ENCODE results near the gene PER3. TPM values are rescaled to one million over a fixed set of nuclear protein-coding genes. Genes with fewer than 3 reads are reported as not detected.
A peak's percentile ranks its signal among the peaks of the same experiment; 100 is the strongest.

Gene PER3
- total RNA-seq, 2 experiments from 2014 or later = 2.9 to 3.1 TPM

DNA sequence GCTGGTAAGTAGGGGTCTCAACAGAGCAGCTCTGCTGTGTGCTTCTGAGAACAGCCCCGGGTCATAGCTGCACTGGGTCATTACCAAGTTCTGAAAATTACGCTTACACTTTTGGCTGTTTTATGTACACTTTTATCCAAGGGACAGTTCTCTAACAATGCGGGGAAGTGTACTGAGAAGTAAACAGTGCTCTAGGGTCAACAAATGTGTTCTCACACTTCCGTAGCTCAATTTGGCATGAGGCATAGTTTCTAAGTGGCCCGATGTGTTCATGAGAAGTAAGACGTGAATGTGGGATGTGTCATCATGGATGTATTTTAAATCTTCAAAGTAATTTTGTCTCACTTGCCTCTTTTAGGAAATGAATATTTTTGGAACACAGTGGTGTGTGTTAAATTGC, 23.8 kb upstream of the PER3 start:
- no peak overlapping the region for H3K27ac Mint-ChIP-seq
- DNase-seq = no peak
- no peaks in the 10 kb centered on the region for H3K4me1 Mint-ChIP-seq (ENCODE audit: low read depth)
- no peaks in the 10 kb centered on the region for H3K36me3 Mint-ChIP-seq (ENCODE audit: low read depth)
- no peaks in the 10 kb centered on the region for H3K9me3 Mint-ChIP-seq
- H3K4me3 Mint-ChIP-seq = no peak overlapping the region
- intact Hi-C loops (cut with micrococcal nuclease) = no loop called here
- H3K27me3 Mint-ChIP-seq (ENCODE audit: low read depth) = peaks cover 3% of the 10 kb centered on the region
- CTCF ChIA-PET = interaction anchor here (1.4 to 3.5 kb wide), 2 partner anchors 81 to 91 kb away, joined by 6 to 22 read pairs; no protein-coding TSS in a partner anchor

DNA sequence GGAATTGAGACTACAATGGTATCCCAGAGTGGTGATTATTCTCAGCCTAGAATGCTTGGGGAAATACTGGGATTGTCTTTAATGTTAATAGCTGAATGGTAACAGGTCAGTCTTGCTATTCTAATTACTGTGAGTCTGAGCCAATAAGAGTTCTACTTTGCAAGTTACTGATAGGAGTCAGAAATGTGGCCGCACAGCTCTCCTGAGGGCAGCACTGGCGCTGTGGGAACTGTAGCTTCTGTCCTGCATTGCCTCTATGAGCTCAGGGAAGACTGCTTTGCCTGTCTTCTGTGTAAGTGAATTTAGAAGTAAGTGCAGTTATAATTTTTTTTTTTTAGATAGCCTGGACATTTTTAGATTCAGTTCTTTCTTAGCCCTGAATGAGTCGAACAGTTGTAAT, 23.0 kb upstream of the PER3 start:
- intact Hi-C loops (cut with micrococcal nuclease) = no loop called here
- Mint-ChIP-seq H3K27ac (no peak overlapping the region), H3K4me1 (ENCODE audit: low read depth) (no peaks in the 10 kb centered on the region), H3K27me3 (ENCODE audit: low read depth) (peaks cover 4% of the 10 kb centered on the region), H3K9me3 (no peaks in the 10 kb centered on the region), H3K36me3 (ENCODE audit: low read depth) (no peaks in the 10 kb centered on the region), H3K4me3 (no peak overlapping the region)
- no peak for DNase-seq
- CTCF ChIA-PET = interaction anchor here (1.4 to 3.5 kb wide), 3 partner anchors 8 to 92 kb away, joined by 6 to 22 read pairs (median 9); no protein-coding TSS in a partner anchor

GRCh38 chr1:7767176-7767575, 16.9 kb upstream of the PER3 start:
- Mint-ChIP-seq H3K27ac (no peak overlapping the region), H3K36me3 (ENCODE audit: low read depth) (peaks cover under 1% of the 10 kb centered on the region), H3K27me3 (ENCODE audit: low read depth) (peaks cover 10% of the 10 kb centered on the region), H3K9me3 (no peaks in the 10 kb centered on the region), H3K4me3 (no peak overlapping the region), H3K4me1 (ENCODE audit: low read depth) (peaks cover 7% of the 10 kb centered on the region)
- intact Hi-C loops (cut with micrococcal nuclease) = no loop called here
- CTCF ChIA-PET = no interaction called here
- DNase-seq = no peak

DNA sequence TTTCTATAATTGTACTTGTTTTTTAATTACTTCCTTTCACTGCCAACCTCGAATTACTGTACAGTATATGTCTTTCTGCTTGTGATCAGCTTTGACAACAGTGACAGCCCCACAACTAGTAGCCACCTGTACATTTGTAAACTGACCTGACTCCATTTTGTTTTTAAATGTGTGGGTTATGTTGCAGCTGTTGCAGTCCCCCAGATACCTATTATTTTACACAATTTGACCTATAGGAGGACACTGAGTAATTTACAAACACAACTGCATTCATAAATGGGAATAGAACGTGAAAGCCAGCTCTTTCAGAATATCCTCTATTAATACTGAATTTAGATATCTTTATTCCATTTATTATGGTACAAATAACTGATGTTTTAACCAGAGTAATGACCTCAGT, 15.5 kb upstream of the PER3 start:
- peaks cover 5% of the 10 kb centered on the region for H3K36me3 Mint-ChIP-seq (ENCODE audit: low read depth)
- intact Hi-C loops (cut with micrococcal nuclease) = no loop called here
- DNase-seq = no peak
- CTCF ChIA-PET = interaction anchor here (1.0 to 1.6 kb wide), 2 partner anchors 16 to 101 kb away, joined by 3 to 8 read pairs; no protein-coding TSS in a partner anchor
- peaks cover 10% of the 10 kb centered on the region for H3K27me3 Mint-ChIP-seq (ENCODE audit: low read depth)
- H3K27ac Mint-ChIP-seq = no peak overlapping the region
- H3K4me1 Mint-ChIP-seq (ENCODE audit: low read depth) = peaks cover 20% of the 10 kb centered on the region
- H3K4me3 Mint-ChIP-seq = no peak overlapping the region
- no peaks in the 10 kb centered on the region for H3K9me3 Mint-ChIP-seq

GRCh38 chr1:7769673-7770412, 14.2 kb upstream of the PER3 start:
- Mint-ChIP-seq H3K27ac (no peak overlapping the region), H3K9me3 (no peaks in the 10 kb centered on the region), H3K36me3 (ENCODE audit: low read depth) (peaks cover 8% of the 10 kb centered on the region), H3K4me1 (ENCODE audit: low read depth) (peaks cover 29% of the 10 kb centered on the region), H3K4me3 (peak overlapping the region; percentile 5), H3K27me3 (ENCODE audit: low read depth) (peaks cover 10% of the 10 kb centered on the region)
- DNase-seq = no peak
- intact Hi-C loops (cut with micrococcal nuclease) = loop anchor here (10.0 kb wide), 1 partner anchor 985 kb away; the partner anchor contains the start of gene CAMTA1
- CTCF ChIA-PET = interaction anchor here (1.6 kb wide), 1 partner anchor 17 kb away, joined by 8 read pairs; no protein-coding TSS in a partner anchor

GRCh38 chr1:7770669-7770996, 13.5 kb upstream of the PER3 start:
- peak overlapping the region; percentile 83 for H3K4me3 Mint-ChIP-seq
- peaks cover 31% of the 10 kb centered on the region for H3K4me1 Mint-ChIP-seq (ENCODE audit: low read depth)
- peak; percentile 22 for DNase-seq
- peak overlapping the region; percentile 60 for H3K27ac Mint-ChIP-seq
- peaks cover 8% of the 10 kb centered on the region for H3K36me3 Mint-ChIP-seq (ENCODE audit: low read depth)
- intact Hi-C loops (cut with micrococcal nuclease) = loop anchor here (10.0 kb wide), 1 partner anchor 986 kb away; the partner anchor contains the start of gene CAMTA1
- H3K27me3 Mint-ChIP-seq (ENCODE audit: low read depth) = peaks cover 6% of the 10 kb centered on the region
- CTCF ChIA-PET = no interaction called here
- no peaks in the 10 kb centered on the region for H3K9me3 Mint-ChIP-seq

- peak within 1 kb of the TSS; percentile 60 for H3K27ac Mint-ChIP-seq
- H3K36me3 Mint-ChIP-seq (ENCODE audit: low read depth) = peaks cover 8% of the 10 kb centered on the region
- CTCF ChIA-PET = interaction anchor here (1.0 kb wide), 1 partner anchor 19 kb away, joined by 4 read pairs; no protein-coding TSS in a partner anchor
- intact Hi-C loops (cut with micrococcal nuclease) = loop anchor here (1.0 to 10.0 kb wide), 2 partner anchors 12 to 986 kb away; partner anchors contain the start of gene CAMTA1
- H3K4me3 Mint-ChIP-seq = peak within 1 kb of the TSS; percentile 83
- peaks cover 34% of the 10 kb centered on the region for H3K4me1 Mint-ChIP-seq (ENCODE audit: low read depth)
- DNase-seq = peak; percentile 89
- peaks cover 6% of the 10 kb centered on the region for H3K27me3 Mint-ChIP-seq (ENCODE audit: low read depth)
- no peaks in the 10 kb centered on the region for H3K9me3 Mint-ChIP-seq
These were observed 12.9 kb upstream of the PER3 start, which contains the start of gene VAMP3 for GRCh38 chr1:7770997-7771822. TSS of gene VAMP3 (plus strand) at chr1:7771296. CDS start at chr1:7771384, 88 bp downstream.

GRCh38 chr1:7771823-7772299, 12.2 kb upstream of the PER3 start:
- H3K27ac Mint-ChIP-seq = peak overlapping the region; percentile 39
- peaks cover 11% of the 10 kb centered on the region for H3K36me3 Mint-ChIP-seq (ENCODE audit: low read depth)
- intact Hi-C loops (cut with micrococcal nuclease) = loop anchor here (1.0 to 10.0 kb wide), 2 partner anchors 11 to 987 kb away; partner anchors contain the start of gene CAMTA1
- H3K4me3 Mint-ChIP-seq = peak overlapping the region; percentile 83
- H3K4me1 Mint-ChIP-seq (ENCODE audit: low read depth) = peaks cover 34% of the 10 kb centered on the region
- CTCF ChIA-PET = interaction anchor here (1.0 kb wide), 1 partner anchor 19 kb away, joined by 4 read pairs; no protein-coding TSS in a partner anchor
- H3K27me3 Mint-ChIP-seq (ENCODE audit: low read depth) = peaks cover 6% of the 10 kb centered on the region
- peak; percentile 10 for DNase-seq
- H3K9me3 Mint-ChIP-seq = no peaks in the 10 kb centered on the region

DNA sequence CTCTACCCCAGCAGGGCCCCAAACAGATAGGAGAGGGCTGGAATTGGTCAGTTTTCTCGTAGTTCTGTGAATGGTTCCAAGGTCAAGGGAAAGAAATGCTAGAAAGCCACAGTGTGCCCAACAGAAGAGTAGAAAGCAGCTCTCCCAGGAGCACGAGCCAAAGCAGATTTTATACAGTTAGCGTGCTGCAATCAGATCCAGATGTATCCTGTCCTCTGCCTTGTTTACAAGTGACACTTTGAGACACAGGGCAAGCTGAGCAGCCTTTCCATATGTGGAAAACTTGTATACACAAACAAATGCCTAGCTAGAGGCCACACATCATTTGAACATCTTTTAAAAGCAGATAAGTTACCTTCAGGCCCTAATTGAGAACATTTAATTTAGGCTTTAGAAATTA, 6.5 kb upstream of the PER3 start:
- CTCF ChIA-PET = no interaction called here
- H3K4me3 Mint-ChIP-seq = no peak overlapping the region
- no peak overlapping the region for H3K27ac Mint-ChIP-seq
- intact Hi-C loops (cut with micrococcal nuclease) = loop anchor here (10.0 kb wide), 1 partner anchor 993 kb away; the partner anchor contains the start of gene CAMTA1
- H3K4me1 Mint-ChIP-seq (ENCODE audit: low read depth) = peaks cover 36% of the 10 kb centered on the region
- H3K36me3 Mint-ChIP-seq (ENCODE audit: low read depth) = peaks cover 19% of the 10 kb centered on the region
- no peaks in the 10 kb centered on the region for H3K9me3 Mint-ChIP-seq
- no peak for DNase-seq
- H3K27me3 Mint-ChIP-seq (ENCODE audit: low read depth) = no peaks in the 10 kb centered on the region

DNA sequence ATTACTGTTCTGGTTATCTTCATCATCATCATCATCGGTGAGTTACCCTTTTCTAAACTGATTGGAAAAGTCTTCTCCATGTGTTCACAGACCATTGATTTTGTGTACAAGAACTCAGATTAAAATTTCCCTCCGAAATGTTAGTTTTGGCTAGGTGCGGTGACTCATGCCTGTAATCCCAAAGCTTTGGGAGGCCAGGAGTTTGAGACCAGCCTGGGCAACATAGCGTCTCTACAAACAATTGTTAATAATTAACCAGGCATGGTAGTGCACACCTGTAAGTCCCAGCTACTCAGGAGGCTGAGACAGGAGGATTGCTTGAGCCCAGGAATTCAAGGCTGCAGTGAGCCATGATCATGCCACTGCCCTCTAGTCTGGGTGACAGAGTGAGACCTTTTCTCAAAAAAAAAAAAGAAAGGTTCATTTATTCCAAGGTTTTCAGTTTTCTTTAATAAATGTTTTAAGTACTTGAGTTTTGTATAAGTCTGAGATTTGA, 5.9 kb upstream of the PER3 start:
- H3K27me3 Mint-ChIP-seq (ENCODE audit: low read depth) = no peaks in the 10 kb centered on the region
- H3K9me3 Mint-ChIP-seq = no peaks in the 10 kb centered on the region
- DNase-seq = no peak
- H3K36me3 Mint-ChIP-seq (ENCODE audit: low read depth) = peaks cover 19% of the 10 kb centered on the region
- H3K4me3 Mint-ChIP-seq = no peak overlapping the region
- intact Hi-C loops (cut with micrococcal nuclease) = loop anchor here (10.0 kb wide), 1 partner anchor 993 kb away; the partner anchor contains the start of gene CAMTA1
- H3K27ac Mint-ChIP-seq = no peak overlapping the region
- H3K4me1 Mint-ChIP-seq (ENCODE audit: low read depth) = peaks cover 37% of the 10 kb centered on the region
- CTCF ChIA-PET = no interaction called here

DNA sequence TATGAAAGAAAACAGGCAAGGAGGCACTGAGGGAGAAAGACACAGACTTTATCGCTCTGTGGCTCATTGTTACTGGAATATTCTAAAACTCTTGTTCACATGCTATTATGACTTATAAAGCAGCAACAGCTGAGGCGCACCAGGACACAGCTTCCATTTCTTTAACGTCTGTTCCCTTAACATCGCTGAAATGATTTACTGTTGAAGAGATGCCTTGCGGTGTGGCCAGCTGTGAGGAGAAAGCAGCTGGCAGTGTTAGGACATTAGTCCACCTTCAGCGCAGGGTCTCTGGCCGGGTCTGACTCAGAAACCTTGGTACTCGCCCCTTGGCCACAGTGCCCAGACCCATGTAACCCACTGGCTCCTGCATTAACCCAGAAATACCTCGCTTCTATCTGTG, 3.1 kb upstream of the PER3 start:
- no peak overlapping the region for H3K27ac Mint-ChIP-seq
- CTCF ChIA-PET = interaction anchor here (1.8 to 2.3 kb wide), 2 partner anchors 28 to 112 kb away, joined by 4 to 9 read pairs; no protein-coding TSS in a partner anchor
- intact Hi-C loops (cut with micrococcal nuclease) = loop anchor here (5.0 to 10.0 kb wide), 3 partner anchors 124 to 1034 kb away; partner anchors contain the start of genes PARK7 and RERE
- H3K4me3 Mint-ChIP-seq = no peak overlapping the region
- DNase-seq = no peak
- no peaks in the 10 kb centered on the region for H3K9me3 Mint-ChIP-seq
- H3K4me1 Mint-ChIP-seq (ENCODE audit: low read depth) = peaks cover 22% of the 10 kb centered on the region
- H3K36me3 Mint-ChIP-seq (ENCODE audit: low read depth) = peaks cover 14% of the 10 kb centered on the region
- no peaks in the 10 kb centered on the region for H3K27me3 Mint-ChIP-seq (ENCODE audit: low read depth)
